ENCODE results near the gene CCDC92. TPM values are rescaled to one million over a fixed set of nuclear protein-coding genes. Genes with fewer than 3 reads are reported as not detected.

CCDC92 gene
- total RNA-seq, 1 experiment from 2014 or later, result 6.1 TPM

DNA sequence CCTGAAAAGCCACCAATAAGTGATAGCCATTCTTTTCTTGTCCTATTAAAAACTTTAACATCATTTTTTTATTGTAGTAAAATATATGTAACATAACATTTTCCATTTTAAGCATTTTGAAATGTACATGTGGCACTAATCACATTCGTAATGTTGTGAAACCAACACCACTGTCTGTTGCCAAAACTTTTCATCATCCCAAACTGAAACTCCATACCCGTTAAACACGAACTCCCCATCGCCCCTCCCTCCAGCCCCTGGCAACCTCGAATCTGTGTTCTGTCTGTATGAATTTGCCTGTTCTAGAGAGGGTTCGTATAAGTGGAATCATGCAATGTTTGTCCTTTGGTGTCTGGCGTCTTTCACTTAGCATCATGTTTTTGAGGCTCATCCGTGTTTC is 75.9 kb downstream of the CCDC92 start:
- H3K4me3 ChIP-seq (ENCODE audit: insufficient read depth, low read depth, low read length), result no peak overlapping the region
- no peak for DNase-seq
- no peaks in the 10 kb centered on the region for H3K27me3 ChIP-seq (ENCODE audit: control insufficient read depth, insufficient read depth, low read length)
- H3K36me3 ChIP-seq (replicated peaks; ENCODE audit: control insufficient read depth, insufficient read depth, low read length), result no peaks in the 10 kb centered on the region

DNA sequence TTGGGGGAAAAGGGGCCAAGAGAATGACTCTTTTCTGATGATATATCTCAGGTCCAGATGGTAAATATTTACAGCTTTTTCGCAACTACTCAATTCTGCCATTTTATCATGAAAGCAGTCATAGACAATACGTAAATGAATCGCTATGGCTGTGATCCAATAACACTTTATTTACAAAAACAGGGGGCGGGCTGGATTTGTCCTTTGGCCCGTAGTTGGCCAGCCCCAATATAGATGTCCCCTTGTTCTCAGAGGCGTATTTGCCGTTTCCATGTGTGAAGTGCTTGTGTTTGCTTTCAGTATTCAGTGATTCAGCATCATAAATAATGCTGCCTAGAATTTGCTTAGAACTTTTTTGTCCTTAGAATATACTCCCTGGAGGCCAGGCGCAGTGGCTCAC is 77.2 kb downstream of the CCDC92 start:
- Histone ChIP-seq H3K27me3 (ENCODE audit: control insufficient read depth, insufficient read depth, low read length) (no peaks in the 10 kb centered on the region), H3K36me3 (replicated peaks; ENCODE audit: control insufficient read depth, insufficient read depth, low read length) (no peaks in the 10 kb centered on the region), H3K4me3 (ENCODE audit: insufficient read depth, low read depth, low read length) (no peak overlapping the region)
- DNase-seq, result no peak

DNA sequence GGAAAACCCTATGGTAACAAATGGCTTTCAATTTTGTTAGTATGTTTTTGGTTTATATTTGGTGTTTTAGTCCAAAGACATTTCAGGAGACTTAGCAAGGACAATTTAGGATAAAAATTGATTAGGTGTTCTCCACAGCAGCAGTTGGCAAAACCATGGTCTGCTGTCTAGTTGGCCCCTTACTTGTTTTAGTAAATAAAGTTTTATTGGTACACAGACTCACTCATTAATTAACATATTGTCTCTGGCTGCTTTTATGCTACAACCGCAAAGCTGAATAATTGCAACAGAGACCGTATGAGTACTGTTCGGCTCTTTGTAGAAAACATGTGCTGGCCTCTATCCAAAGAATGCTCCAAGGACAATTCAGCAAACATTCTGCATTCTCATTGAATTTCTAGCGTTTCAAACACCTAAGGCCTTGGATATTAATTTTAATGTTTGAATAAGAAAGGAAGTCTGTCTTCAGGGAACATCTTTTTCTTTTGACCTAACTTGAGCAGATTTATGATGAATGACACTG is 77.7 kb downstream of the CCDC92 start:
- Histone ChIP-seq H3K27me3 (ENCODE audit: control insufficient read depth, insufficient read depth, low read length) (no peaks in the 10 kb centered on the region), H3K4me3 (ENCODE audit: insufficient read depth, low read depth, low read length) (no peak overlapping the region), H3K36me3 (replicated peaks; ENCODE audit: control insufficient read depth, insufficient read depth, low read length) (no peaks in the 10 kb centered on the region)
- DNase-seq, result no peak

DNA sequence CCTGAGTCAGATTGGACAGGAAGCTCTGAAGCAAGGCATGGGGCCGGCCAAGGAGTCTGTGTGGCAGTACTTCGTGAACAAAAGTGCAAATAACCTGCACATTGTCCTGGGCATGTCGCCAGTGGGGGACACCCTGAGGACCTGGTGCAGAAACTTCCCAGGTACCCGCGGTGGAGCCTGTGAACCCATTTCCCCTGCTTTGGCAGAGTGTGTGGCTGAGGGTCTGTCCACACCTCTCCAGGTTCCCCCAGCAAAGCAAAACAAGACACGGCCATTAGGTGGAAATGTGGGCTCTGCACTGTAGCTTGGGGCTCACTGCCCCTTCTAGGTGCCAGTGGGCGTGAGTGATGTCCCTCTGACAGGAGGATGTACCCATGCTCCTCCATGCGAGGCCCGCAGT is 79.4 kb downstream of the CCDC92 start:
- no peaks in the 10 kb centered on the region for H3K36me3 ChIP-seq (replicated peaks; ENCODE audit: control insufficient read depth, insufficient read depth, low read length)
- no peak overlapping the region for H3K4me3 ChIP-seq (ENCODE audit: insufficient read depth, low read depth, low read length)
- DNase-seq, result no peak
- no peaks in the 10 kb centered on the region for H3K27me3 ChIP-seq (ENCODE audit: control insufficient read depth, insufficient read depth, low read length)

DNA sequence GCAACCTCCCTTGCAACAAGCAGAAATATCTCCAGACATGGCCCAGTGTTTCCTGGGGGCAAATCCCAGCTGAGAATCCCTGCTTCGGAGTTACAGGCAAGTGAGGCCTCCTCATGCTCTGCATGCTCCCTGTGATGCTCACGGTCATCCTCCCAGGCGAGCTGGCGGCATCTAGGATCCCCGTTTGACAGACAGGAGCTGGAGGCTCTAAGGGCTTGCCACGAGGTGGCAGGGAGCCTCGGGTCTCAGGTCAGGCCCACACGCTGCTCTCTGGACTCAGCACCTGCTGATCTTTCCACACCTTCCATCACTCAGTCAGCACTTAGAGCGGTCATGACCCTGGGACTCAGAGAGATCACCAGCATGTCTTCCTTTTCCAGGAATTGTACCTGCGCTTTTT is 79.8 kb downstream of the CCDC92 start:
- no peak for DNase-seq
- Histone ChIP-seq H3K36me3 (replicated peaks; ENCODE audit: control insufficient read depth, insufficient read depth, low read length) (no peaks in the 10 kb centered on the region), H3K27me3 (ENCODE audit: control insufficient read depth, insufficient read depth, low read length) (no peaks in the 10 kb centered on the region), H3K4me3 (ENCODE audit: insufficient read depth, low read depth, low read length) (no peak overlapping the region)

DNA sequence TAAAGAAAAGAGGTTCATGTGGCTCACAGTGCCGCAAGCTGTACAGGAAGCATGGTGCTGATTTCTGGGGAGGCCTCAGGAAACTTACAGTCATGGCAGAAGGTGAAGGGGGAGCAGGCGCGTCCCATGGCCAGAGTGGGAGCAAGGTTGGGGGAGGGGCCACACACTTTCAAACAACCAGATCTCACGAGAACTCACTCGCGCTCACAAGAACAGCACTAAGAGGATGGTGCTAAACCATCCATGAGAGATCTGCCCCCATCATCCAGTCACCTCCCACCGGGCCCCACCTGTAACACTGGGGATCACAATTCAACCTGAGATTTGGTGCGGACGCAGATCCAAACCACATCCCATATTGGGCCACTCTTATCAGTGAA is 80.5 kb downstream of the CCDC92 start:
- no peak for DNase-seq
- Histone ChIP-seq H3K36me3 (replicated peaks; ENCODE audit: control insufficient read depth, insufficient read depth, low read length) (no peaks in the 10 kb centered on the region), H3K27me3 (ENCODE audit: control insufficient read depth, insufficient read depth, low read length) (no peaks in the 10 kb centered on the region), H3K4me3 (ENCODE audit: insufficient read depth, low read depth, low read length) (no peak overlapping the region)

DNA sequence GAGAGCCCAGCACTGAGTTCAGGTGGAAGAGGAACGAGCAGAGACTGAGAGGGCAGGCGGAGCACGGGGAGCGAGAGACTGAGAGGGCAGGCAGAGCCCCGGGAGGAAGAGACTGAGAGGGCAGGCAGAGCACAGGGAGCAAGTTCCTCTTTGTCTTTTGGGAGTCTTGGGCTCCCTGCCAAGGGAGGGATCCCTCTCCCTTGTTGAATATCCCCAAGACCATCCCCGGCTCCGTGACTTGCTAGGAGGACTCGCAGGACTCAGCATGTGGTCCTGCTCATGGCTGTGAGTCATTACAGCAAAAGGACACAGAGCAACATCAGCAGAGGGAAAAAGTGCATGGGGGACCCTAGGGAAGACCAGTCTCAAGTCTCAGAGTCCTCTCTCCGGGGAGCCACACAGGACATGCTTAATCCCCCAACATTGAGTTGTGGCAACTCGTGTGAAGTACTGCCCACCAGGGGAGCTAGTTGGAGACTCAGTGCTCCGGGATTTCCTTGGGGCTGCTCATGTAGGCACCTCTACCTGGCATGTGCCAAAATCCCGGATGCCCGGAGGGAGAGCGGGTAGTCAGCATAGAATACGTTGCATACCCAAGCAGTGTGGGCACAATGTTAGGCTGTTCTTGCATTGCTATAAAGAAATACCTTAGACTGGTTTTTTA is 81.0 kb downstream of the CCDC92 start:
- Histone ChIP-seq H3K27me3 (ENCODE audit: control insufficient read depth, insufficient read depth, low read length) (no peaks in the 10 kb centered on the region), H3K36me3 (replicated peaks; ENCODE audit: control insufficient read depth, insufficient read depth, low read length) (no peaks in the 10 kb centered on the region), H3K4me3 (ENCODE audit: insufficient read depth, low read depth, low read length) (no peak overlapping the region)
- DNase-seq, result no peak

DNA sequence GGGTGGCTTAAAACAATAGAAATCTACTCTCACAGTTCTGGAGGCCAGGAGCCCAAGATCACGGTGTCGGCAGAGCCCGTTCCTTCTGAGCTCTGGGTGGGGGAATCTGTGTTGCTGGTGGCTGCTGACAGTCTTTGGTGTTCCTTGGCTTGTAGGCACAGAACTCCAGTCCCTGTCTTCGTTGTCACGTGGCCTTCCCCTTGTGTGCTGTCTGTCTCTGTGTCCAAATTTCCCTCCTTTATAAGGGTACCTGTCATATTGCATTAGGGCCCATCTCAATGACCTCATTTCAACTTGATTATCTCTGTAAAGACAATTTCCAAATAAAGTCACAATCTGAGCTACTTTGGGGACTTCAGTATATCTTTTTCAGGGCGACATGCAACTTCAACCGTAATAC is 81.6 kb downstream of the CCDC92 start:
- no peak for DNase-seq
- H3K4me3 ChIP-seq (ENCODE audit: insufficient read depth, low read depth, low read length), result no peak overlapping the region
- no peaks in the 10 kb centered on the region for H3K27me3 ChIP-seq (ENCODE audit: control insufficient read depth, insufficient read depth, low read length)
- H3K36me3 ChIP-seq (replicated peaks; ENCODE audit: control insufficient read depth, insufficient read depth, low read length), result no peaks in the 10 kb centered on the region

DNA sequence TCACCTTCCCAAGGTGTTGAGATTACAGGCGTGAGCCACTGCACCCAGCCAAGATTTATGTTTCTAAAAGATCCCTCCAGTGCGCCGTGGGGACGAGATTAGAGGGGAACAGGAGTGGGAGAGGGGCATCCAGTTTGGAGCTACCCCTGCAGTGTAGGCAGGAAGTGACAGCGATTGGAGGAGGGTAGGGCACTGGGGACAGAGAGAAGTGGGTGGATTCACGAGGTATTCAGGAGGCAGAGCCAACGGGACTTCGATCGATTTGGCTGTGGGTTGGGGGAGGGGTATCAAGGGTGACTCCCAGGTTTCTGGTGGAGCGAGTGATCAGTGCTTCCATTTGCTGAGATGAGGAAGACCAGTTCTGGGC is 82.1 kb downstream of the CCDC92 start:
- no peak for DNase-seq
- no peaks in the 10 kb centered on the region for H3K36me3 ChIP-seq (replicated peaks; ENCODE audit: control insufficient read depth, insufficient read depth, low read length)
- no peaks in the 10 kb centered on the region for H3K27me3 ChIP-seq (ENCODE audit: control insufficient read depth, insufficient read depth, low read length)
- H3K4me3 ChIP-seq (ENCODE audit: insufficient read depth, low read depth, low read length), result no peak overlapping the region

DNA sequence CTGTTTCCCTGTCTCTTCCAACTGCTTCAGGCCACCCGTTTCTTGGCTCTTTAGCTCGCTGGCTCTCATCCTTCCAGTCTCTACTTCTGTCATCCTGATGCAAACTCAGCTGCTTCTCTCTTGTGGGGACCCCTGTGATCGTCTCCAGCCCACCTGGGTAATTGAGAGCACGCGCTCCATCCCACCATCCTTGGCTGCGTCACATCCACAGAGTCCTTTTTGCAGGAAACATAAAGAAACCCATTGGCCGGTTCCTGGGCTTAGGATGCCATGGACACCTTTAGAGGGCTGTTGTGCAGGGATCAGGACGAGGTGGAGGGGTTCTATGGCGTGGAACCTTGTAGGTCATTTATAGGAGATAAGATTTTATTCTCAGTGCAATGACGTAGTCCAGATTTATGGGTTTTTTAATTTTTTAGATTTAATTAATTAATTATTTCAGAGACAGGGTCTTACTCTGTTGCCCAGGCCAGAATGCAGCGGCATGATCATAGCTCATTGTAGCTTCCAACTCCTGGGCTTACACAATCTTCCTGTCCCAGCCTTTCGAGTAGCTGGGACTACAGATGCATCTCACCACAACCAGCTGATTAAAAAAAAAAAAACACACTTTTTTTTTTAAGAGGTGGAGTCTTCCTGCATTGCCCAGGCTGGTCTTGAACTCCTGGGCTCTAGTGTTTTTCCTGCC is 82.6 kb downstream of the CCDC92 start:
- Histone ChIP-seq H3K36me3 (replicated peaks; ENCODE audit: control insufficient read depth, insufficient read depth, low read length) (no peaks in the 10 kb centered on the region), H3K4me3 (ENCODE audit: insufficient read depth, low read depth, low read length) (no peak overlapping the region), H3K27me3 (ENCODE audit: control insufficient read depth, insufficient read depth, low read length) (no peaks in the 10 kb centered on the region)
- no peak for DNase-seq

DNA sequence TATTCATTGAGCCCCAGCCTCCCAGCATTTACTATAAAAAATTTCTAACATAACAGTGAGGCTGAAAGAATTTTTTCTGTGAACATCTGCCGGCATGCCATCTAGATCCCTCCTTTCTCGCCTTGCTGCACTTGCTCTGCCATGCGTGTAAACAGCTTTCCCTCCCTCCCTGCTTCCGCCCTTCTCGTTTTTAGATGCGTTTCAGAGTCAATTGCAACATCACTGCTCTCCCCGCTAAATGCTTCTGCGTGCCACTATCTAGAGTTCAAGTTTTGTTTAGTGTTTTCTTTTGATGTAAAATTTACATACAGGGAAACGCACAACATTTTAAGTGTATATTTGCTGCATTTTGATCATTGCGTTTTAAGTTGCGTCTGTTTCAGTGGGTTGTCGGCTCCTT is 83.6 kb downstream of the CCDC92 start:
- Histone ChIP-seq H3K4me3 (ENCODE audit: insufficient read depth, low read depth, low read length) (no peak overlapping the region), H3K27me3 (ENCODE audit: control insufficient read depth, insufficient read depth, low read length) (no peaks in the 10 kb centered on the region), H3K36me3 (replicated peaks; ENCODE audit: control insufficient read depth, insufficient read depth, low read length) (no peaks in the 10 kb centered on the region)
- DNase-seq, result no peak

DNA sequence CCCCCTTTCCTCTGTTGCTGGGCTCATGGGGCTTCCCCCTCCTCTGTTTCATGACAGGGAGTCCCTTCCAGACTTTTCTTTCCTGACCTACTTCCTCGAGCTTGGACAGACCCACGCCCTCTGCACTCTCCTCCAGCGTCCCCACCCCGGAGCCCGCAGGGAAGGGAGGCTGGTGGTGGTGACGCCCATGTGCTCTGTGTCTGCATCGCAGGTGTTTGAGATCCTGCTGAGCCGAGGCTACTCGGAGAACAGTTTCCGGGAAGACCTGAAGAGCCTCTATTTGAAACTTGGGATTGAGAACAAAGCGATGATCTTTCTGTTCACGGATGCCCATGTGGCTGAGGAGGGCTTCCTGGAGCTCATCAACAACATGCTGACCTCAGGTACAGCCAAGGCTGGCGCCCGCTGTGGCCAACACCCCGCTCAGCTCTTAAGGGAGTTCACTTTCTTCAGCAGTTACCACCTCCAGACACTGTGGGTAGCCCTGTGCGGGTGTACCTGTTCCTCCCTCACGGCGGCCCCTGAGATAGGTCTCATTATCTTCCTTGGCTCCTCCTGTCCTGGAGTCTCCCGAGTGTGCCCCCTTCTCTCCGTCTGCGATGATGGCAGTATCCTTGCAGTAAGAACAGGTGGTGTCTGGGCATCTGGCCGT is 85.6 kb downstream of the CCDC92 start:
- H3K27me3 ChIP-seq (ENCODE audit: control insufficient read depth, insufficient read depth, low read length), result no peaks in the 10 kb centered on the region
- no peak for DNase-seq
- no peak overlapping the region for H3K4me3 ChIP-seq (ENCODE audit: insufficient read depth, low read depth, low read length)
- H3K36me3 ChIP-seq (replicated peaks; ENCODE audit: control insufficient read depth, insufficient read depth, low read length), result no peaks in the 10 kb centered on the region

DNA sequence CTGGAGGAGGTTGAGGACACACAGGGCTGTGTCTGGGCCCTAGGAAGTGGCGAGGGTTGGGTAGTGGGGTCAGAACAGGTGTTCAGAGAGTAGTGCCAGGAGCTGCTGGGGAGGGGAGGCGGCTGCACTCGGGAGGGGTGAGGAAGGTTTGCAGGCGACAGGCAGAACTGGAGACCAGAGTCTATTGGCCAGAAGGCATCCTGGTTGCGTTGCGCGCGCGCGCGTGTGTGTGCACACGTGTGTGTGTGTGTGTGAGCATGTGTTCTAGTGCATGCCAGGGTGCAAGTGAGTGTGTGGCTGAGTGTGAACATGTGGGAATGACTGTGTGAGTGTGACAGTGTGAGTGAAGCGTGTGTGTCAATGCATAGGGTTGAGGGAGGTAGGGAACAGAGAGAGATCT is 86.4 kb downstream of the CCDC92 start:
- no peak for DNase-seq
- Histone ChIP-seq H3K27me3 (ENCODE audit: control insufficient read depth, insufficient read depth, low read length) (no peaks in the 10 kb centered on the region), H3K4me3 (ENCODE audit: insufficient read depth, low read depth, low read length) (no peak overlapping the region), H3K36me3 (replicated peaks; ENCODE audit: control insufficient read depth, insufficient read depth, low read length) (no peaks in the 10 kb centered on the region)

Measured in H7 (cell line).